Hippocampal formation (tissue), 2 donors: ENCODE results near the gene KAZALD1.

Source experiments
- DNase-seq, 2 donors: peaks; one replicate each; lab custom pipeline; 2025; lab: John Stamatoyannopoulos, UW

The KAZALD1 gene

GRCh38 chr10:101047961-101048892 lies 13.6 kb upstream of the KAZALD1 start:
- no peak for DNase-seq

- DNase-seq, result no peak
Observed at GRCh38 chr10:101050208-101051069, 11.3 kb upstream of the KAZALD1 start.

- peak in 1 of 2 donors; percentile 27 for DNase-seq
Observed at GRCh38 chr10:101052285-101052684, 9.5 kb upstream of the KAZALD1 start.

DNA sequence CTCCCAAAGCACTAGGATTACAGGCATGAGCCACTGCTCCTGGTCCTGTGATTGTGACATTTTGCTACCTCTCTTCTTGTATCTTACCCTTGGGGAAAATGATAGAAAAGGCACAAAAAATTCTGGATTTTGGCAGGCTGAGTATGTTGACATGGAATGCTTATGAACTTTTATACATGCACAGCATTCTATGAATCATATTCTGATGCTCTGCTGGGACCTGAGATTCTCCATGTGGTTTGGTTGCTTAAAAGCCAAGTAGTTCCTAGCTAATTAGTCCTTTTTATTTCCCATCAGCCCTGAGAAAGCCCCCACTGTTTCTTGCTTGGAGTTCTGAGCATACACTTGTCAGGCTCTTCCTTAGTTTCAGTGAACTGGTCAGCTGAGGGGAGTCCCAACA lies 8.3 kb upstream of the KAZALD1 start:
- DNase-seq, result no peak

DNA sequence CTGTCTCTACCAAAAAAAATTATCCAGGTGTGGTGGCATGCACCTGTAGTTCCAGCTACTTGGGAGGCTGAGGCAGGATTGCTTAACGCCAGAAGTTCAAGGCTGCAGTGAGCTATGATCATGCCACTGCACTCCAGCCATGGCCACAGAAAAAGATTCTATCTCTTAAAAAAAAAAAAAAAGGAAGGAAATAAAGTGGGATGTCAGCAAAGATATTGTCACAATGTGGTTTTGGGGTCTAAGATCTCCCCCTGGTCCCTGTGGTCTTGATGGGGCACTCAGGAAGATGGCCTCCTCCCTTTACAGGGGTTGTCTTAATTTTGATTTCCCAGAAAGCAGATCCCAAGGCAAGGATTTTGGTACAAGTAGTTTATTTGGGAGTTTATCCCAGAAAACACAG lies 7.4 kb upstream of the KAZALD1 start:
- DNase-seq, result no peak

DNA sequence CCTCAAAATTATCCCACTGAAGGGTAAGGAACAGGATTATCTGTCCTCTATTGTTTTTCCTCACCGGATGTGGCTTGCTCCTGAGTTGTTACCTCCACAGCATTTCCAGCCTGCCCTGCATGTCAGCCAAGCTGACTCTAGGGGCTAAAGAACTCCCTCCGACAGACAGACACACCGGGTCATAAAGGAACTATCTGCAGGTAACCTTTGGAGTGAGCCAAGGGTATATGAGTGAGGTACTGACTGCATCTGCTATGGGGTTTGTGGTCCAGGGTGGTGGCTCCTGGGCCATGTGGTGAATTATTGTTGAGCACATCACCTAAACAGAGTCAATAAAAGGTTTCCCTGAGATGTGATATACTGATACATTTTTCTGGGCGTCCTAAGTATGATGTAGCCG lies 6.9 kb upstream of the KAZALD1 start:
- DNase-seq, result no peak

- no peak for DNase-seq
Observed at GRCh38 chr10:101055411-101055810, 6.4 kb upstream of the KAZALD1 start.

DNA sequence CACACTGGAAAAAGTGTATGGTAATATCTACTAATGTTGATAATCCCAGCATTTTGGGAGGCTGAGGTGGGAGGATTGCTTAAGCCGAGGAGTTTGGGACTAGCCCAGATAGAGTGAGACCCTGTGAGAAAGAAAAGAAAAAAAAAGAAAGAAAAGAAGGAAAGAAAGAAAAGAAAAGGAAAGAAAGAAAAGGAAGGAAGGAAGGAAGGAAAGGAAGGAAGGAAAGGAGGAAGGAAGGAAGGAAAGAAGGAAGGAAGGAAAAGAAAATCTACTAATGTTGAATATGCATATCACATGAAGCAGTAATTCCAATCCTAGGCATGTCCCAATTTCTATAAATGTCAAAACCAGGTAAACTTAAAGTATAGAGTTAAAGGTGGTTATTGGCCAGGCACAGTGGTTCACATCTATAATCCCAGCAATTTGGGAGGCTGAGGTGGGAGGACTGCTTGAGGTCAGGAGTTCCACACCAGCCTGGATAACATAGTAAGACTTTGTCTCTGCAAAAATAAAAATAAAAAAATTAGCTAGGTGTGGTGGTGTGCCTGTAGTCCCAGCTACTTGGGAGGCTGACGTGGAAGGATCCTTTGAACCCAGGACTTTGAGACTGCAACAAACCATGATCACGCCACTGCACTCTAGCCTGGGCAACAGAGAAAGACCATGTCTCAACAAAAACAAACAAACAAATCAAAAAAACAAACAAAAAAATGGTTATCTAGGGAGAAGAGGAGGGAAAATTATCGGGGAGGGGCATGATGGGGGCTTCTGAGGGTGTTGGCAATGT lies 5.2 kb upstream of the KAZALD1 start:
- no peak for DNase-seq

DNA sequence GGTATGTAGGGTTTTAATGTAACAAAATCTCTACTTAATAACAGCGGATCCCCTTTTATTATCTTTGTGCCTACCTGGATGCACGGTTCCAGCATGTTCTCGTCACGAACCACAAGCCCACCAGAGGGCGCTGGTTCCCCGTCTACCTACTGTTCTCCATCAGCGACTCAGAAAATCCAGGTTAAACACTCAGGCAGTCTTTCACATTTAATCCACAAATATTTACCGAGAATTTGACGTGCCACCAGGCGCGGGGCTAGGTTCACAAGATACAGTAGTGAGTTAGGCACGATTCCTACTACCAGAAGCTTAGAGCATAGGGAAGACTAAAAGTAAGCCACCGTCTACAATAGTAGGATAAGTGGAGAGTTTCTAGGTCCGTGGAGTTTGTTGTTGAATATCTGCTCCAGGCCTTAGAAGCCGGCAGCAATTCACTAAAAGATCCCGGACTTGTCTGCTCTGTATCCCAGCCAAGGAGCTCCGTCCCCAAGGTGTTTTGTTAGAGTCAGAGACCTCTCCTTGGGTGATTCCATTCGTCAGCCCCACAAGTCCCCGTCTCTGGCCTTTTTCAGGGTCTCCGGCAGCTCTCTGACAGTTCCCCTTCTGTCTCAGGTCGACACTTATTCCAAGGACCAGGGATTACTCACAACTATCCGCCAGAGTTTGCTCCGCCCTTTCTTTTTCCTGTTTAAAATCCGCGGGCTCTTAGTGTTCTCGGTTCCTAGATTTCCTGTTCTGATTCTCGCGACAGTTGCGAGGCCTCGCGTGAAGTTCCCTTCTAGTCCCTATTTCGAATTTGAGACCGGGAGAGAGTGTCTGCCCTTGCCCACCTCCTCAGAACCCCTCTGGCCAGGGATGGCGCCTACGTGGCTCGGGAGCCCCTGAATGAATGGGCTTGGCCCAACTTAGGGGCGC lies 1.5 kb upstream of the KAZALD1 start:
- peak; percentile 48 to 83 for DNase-seq

- DNase-seq, result peak; percentile 83 to 86
Observed at GRCh38 chr10:101060951-101061623, 702 bp upstream of the KAZALD1 start.

- DNase-seq, result no peak
Observed at GRCh38 chr10:101062232-101063049, 652 bp downstream of the KAZALD1 start.

GRCh38 chr10:101063050-101063525 lies 1.3 kb downstream of the KAZALD1 start:
- no peak for DNase-seq

DNA sequence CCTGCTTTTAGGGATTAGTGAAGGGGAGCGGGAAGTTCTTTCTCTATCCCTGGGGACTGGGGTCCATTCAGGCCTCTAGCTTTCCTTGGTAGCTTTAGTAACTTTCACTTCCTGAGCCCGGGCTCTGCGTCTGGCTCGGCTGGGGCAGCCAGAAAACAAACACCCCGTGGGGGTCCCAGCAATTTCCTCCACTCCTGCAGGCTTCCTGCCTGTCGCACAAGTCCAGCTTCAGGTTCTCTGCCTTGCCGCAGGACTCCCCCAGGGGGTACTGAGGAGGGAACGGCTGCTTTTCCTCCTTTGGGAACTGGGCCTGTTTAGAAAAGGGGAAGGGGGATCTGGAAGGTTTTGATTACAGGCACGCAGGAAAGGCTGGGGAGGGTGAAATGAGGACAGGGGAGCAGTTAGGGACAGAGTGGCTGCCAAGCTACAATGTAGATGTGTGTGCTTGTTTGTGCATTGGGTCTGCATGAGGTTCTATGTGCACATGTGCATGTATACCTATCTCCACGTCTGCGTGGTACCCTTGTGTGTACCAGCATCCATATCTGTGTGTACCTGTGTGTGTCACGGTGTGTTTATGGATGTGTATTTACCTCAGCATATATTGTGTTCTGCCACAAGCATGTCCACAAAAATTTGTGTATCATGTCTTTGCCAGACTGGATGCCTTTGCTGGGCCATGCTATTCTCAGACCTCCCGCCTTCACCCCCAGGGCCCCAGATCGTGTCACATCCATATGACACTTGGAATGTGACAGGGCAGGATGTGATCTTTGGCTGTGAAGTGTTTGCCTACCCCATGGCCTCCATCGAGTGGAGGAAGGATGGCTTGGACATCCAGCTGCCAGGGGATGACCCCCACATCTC lies 2.0 kb downstream of the KAZALD1 start:
- no peak for DNase-seq

DNA sequence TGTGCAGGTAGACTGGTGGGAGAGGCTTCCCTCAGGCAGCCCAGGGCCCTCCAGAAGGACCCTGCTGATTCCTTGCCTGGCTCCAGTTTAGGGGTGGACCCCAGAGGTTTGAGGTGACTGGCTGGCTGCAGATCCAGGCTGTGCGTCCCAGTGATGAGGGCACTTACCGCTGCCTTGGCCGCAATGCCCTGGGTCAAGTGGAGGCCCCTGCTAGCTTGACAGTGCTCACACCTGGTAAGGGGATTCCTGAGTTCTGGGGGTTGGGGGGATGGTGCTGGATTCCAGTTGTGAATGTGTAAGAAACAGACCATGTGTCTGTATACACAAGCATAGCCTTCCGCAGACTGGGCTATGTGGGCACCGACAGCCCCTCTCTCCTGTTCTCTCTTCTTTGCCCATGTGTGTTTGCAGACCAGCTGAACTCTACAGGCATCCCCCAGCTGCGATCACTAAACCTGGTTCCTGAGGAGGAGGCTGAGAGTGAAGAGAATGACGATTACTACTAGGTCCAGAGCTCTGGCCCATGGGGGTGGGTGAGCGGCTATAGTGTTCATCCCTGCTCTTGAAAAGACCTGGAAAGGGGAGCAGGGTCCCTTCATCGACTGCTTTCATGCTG lies 2.7 kb downstream of the KAZALD1 start:
- DNase-seq, result no peak

DNA sequence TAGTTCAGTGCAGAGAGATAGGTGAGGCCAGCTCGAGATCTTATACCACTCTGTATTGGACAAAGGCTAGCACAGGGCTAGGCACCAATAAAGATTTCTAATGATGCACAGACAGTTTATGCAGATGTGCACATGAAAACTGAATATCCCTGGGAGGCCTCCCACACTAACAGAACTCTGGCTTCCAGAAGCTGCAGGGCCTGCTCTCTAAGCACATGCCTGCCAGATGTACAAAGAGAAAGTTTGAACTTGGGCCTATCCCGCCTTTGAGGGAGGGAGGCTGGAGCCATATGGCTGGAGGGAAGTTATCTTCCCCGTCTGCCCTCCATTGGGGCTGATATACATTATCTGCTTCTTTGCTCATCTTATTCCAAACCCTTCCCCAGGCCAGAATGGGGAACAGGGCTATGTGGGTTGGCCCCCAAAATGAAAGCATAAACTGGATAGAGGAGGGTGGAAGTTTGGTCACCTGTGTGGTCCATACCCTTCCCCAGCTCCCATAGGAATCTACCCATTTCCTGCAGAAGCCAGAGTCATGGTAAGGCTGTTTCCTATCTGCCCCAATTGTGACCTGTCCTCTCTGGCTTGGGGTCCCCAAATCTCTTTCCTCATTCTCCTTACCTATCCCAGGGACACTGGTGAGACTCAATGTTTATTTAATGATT lies 3.8 kb downstream of the KAZALD1 start:
- no peak for DNase-seq

DNA sequence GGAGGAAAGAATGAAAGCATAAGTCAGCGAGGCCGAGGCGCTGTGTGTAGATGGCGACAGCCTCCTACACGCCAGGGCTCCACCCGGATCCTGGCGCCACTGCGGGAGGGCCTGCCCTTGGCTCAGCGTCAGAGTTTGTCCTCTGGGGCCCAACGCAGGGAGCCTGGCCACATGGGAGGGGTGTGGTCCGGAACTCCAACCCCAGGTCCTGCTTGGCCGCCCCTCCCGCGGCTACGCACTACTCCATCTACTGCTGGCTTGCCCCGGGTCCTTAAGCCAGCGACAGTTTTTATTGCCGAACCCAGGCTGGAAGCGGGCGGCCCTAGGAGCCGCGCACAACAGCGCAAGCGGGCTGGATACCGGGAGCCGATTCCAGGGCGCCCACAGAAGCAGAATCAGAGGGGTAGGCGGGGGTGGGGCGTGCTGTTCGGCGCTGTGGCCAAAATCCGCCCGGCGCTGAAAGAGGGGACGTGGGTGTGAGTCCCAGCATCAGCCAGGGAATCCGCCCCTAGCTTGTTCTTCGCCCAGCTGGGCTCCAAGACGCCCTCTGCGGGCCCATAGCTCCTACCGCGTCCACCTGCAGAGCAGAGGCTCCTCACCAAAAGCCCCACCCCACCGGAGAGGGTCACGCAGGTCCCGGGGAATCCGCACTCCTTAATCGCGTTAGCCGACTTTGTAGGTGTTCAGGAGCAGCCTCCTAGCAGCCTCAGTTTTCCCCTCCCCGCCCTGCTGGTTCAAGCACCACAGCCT lies 4.5 kb downstream of the KAZALD1 start:
- no peak for DNase-seq
